ENCODE data around the gene AFTPH. TPM values are rescaled to one million over a fixed set of nuclear protein-coding genes. Genes with fewer than 3 reads are reported as not detected.

Gene AFTPH, protein sequence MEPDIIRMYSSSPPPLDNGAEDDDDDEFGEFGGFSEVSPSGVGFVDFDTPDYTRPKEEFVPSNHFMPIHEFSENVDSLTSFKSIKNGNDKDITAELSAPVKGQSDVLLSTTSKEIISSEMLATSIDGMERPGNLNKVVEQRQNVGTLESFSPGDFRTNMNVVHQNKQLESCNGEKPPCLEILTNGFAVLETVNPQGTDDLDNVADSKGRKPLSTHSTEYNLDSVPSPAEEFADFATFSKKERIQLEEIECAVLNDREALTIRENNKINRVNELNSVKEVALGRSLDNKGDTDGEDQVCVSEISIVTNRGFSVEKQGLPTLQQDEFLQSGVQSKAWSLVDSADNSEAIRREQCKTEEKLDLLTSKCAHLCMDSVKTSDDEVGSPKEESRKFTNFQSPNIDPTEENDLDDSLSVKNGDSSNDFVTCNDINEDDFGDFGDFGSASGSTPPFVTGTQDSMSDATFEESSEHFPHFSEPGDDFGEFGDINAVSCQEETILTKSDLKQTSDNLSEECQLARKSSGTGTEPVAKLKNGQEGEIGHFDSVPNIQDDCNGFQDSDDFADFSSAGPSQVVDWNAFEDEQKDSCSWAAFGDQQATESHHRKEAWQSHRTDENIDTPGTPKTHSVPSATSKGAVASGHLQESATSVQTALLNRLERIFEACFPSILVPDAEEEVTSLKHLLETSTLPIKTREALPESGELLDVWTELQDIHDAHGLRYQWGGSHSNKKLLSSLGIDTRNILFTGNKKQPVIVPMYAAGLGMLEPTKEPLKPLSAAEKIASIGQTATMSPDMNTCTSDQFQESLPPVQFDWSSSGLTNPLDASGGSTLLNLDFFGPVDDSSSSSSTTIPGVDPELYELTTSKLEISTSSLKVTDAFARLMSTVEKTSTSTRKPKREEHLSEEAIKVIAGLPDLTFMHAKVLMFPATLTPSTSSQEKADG
- 10 to 100 TPM; 23.0 to 35.5 (median 27.7) TPM for total RNA-seq

DNA sequence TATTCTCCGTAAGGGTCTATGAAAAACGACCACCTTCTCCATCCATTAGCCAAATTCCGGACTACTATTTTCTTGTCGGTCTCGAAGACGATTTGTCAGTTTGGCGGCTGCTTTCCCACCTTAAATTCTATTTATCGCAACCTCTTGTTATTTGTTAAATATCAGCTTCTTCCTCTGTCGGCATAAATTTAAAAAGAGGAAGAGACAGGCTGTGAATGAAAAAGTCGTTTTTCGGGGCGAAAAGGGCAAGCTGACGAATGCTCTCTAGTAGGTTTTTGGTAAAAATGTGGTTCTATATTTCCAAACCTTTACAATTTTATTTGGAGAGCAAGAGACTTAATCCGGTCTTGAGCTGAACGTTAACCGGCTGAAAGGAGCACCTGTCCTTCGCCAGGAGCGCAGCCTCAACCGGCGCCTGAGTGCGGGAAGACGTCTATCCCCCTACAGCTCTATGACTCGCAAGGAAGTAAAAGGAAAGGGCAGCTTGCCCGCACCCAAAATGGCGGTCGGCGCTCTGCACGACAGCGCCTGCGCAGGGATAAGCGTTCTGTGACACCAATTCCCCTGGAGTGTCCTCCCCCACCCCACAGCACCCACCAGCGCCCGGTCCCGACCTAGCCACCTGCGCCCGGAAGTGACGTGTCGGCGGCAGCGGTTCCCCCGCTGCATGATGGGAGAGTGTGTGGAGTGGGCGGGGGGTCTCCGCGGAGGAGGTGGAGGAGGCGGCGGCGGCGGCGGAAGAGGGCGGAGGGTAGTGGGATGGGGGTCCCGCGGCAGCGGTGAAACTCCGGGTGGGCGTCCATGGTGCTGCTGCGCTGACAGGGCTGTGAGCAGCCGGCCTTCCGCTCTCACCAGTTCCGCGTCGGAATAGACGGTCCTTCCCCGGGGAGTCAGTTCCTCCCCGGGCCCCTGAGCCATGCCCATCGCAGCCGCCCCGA lies at the start of gene AFTPH:
TSS of gene AFTPH (plus strand) at position 663 of the 938 bp plus-strand sequence. CDS start 27,147 bp downstream, outside the sequence.
- DNase-seq (ENCODE audit: low spot score) (peak; percentile 90), ATAC-seq (ENCODE audit: low FRiP score) (peak; percentile 100)
- TF ChIP-seq, protein P1, sequence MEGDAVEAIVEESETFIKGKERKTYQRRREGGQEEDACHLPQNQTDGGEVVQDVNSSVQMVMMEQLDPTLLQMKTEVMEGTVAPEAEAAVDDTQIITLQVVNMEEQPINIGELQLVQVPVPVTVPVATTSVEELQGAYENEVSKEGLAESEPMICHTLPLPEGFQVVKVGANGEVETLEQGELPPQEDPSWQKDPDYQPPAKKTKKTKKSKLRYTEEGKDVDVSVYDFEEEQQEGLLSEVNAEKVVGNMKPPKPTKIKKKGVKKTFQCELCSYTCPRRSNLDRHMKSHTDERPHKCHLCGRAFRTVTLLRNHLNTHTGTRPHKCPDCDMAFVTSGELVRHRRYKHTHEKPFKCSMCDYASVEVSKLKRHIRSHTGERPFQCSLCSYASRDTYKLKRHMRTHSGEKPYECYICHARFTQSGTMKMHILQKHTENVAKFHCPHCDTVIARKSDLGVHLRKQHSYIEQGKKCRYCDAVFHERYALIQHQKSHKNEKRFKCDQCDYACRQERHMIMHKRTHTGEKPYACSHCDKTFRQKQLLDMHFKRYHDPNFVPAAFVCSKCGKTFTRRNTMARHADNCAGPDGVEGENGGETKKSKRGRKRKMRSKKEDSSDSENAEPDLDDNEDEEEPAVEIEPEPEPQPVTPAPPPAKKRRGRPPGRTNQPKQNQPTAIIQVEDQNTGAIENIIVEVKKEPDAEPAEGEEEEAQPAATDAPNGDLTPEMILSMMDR (IDR thresholded peaks at IDR 0.05) = no peak

DNA sequence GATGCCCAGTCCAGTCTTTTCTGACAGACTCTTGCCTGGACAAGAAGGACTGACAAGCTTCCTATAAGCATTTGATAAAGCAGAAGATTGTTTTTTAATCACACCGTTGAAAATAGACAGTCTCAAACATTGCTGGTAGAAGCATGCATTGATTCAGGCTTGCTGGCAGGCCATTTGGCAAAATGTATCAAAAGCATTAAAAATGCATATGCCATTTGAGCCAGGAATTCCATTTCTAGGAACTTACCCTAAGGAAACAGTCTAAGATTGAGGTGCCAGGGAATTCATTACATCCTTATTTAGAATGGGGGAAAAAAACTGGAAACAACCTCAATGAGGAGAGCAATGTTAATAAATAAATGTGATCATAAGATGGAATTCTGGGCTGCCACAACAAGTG lies 49.5 kb upstream of the AFTPH start:
- no peak for DNase-seq (ENCODE audit: low spot score)
- TF ChIP-seq, protein P1 (IDR thresholded peaks at IDR 0.05) = no peak
- no peak for ATAC-seq (ENCODE audit: low FRiP score)

DNA sequence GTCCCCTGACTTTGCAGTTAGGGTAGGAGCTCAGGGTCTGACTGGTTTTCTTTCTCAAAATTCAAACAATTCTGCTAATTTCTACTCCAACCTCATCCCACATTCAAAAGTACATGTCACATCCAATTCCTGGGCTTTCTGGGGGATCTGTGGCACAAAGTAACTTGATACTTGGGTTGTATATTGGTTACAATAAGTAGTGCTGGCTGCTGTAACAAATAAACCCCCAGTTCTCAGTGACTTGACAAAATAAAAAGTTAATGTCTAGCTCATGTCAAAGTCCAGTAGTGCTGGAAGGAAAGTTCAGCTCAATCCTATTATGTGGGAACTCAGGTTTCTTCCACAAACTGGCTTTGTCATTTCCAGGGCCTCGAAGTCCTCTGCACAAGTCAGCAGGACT lies 47.1 kb upstream of the AFTPH start:
- TF ChIP-seq, protein P1 (IDR thresholded peaks at IDR 0.05) = no peak
- ATAC-seq (ENCODE audit: low FRiP score) (no peak), DNase-seq (ENCODE audit: low spot score) (no peak)

DNA sequence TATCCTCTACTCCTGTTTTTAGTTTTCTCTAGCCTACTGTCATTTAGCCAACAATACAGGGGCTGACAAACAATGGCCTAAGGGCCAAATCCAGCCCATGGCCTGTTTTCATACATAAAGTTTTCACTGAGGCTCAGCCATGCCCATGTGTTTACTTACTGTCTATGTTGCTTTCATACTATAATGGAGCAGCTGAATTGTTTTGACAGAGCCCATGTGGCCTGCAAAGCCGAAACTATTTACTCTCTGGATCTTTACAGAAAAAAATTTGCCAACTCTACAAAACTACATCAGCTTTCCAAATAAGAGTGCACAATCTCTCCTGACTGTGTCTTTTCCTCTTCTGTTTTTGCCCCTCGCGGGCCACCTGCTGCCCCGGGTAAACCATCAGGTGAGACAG lies 46.1 kb upstream of the AFTPH start:
- TF ChIP-seq, protein P1 (IDR thresholded peaks at IDR 0.05) = no peak
- DNase-seq (ENCODE audit: low spot score) (no peak), ATAC-seq (ENCODE audit: low FRiP score) (no peak)

DNA sequence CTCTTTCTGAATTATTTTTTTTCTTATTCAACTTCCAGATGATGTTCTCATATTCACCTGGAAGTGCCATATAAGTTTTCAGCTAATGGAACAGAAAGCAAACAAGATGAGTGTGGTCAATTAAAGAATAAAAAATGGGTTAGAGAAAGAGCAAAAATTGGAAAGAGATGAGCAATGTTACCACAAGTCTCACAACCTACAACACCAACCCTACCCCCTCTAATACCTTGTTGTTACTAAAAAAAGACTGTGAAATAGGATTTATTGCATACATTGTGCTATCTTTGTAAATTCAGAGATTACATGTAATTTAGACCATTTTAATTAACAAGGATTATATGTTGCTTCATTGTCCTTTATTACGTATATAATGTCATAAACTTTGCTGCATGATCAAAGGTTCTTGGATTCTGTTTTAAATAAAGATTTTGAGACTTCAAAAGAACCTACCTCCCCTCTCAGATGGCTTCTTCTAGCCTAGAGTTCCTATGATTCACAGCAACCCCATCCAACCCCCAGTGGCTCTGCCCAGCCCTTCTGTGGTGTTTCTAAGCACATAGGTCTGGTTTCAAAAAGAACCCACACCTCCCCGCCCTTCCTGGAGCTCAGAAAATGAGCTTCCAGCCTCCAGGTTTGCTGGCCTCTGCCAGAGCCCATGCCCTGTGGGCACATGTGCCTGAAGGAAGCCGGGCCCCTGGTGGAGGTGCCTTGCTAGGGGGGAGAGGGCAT lies 45.5 kb upstream of the AFTPH start:
- TF ChIP-seq, protein P1 (IDR thresholded peaks at IDR 0.05) = no peak

More for the DNA sequence above, 45.5 kb upstream of the AFTPH start:
- DNase-seq (ENCODE audit: low spot score) = no peak
- ATAC-seq (ENCODE audit: low FRiP score) = no peak

Data from omental fat pad (tissue), 4 donors.